PFSK-1 (cell line): ENCODE data around the gene IMMP1L.

Source experiments
- POLR2AphosphoS5 ChIP-seq: IDR thresholded peaks from 2 replicates; pipeline ENCODE4 v1.6.1; 2012; ENCODE audit warnings: low read depth, mild to moderate bottlenecking, control low read depth, low read length, moderate library complexity
- REST ChIP-seq, 2 experiments: IDR thresholded peaks; 2 replicates each; pipeline versions ENCODE4 v1.6.1 to v1.8.0; 2011 to 2012; ENCODE audit warnings: low read depth in 2 of 2, low read length in 2 of 2, control low read depth in 1 of 2, inconsistent platforms in 1 of 2, mild to moderate bottlenecking in 1 of 2, moderate library complexity in 1 of 2; ENCODE audit not compliant: insufficient read depth in 1 of 2
- SIN3A ChIP-seq: IDR thresholded peaks from 2 replicates; pipeline ENCODE4 v1.6.1; 2012; ENCODE audit warnings: mild to moderate bottlenecking, low read length, moderate library complexity, borderline replicate concordance; ENCODE audit not compliant: insufficient read depth
- TAF1 ChIP-seq: IDR thresholded peaks from 2 replicates; pipeline ENCODE4 v1.6.1; 2012; ENCODE audit warnings: low read length, control low read depth, borderline replicate concordance; ENCODE audit not compliant: insufficient read depth

- TF ChIP-seq TAF1 (no peak), POLR2AphosphoS5 (no peak), SIN3A (no peak), REST (IDR thresholded peaks at IDR 0.05; ENCODE audit: insufficient read depth in 1 of 2, low read depth in 2 of 2, low read length in 2 of 2) (no peak)
These were observed 31.7 kb downstream of the IMMP1L start for GRCh38 chr11:31477528-31478222.
